CMK (cell line): ENCODE data around the gene DMRTA2.
"Not testable (repeated sequence)": the region's sequence is repeated elsewhere in the genome, so short reads cannot be mapped to it uniquely, and the experiment has no call there.

ENCODE experiments used
- DNase-seq: peaks from one replicate; pipeline ENCODE4 v3.0.0-alpha.2; 2010; ENCODE audit warnings: low read depth

DMRTA2 gene

GRCh38 chr1:50423670-50424000 lies 392 bp upstream of the DMRTA2 start:
- DNase-seq: no peak

- DNase-seq: no peak
Measured at GRCh38 chr1:50422675-50422945, 633 bp downstream of the DMRTA2 start.

- DNase-seq: no peak
Measured at GRCh38 chr1:50421768-50422674, 1.2 kb downstream of the DMRTA2 start.

- DNase-seq: no peak
Measured at GRCh38 chr1:50421366-50421748, 1.9 kb downstream of the DMRTA2 start.

GRCh38 chr1:50420689-50421365 lies 2.4 kb downstream of the DMRTA2 start:
- DNase-seq: no peak

- DNase-seq: no peak
Measured at GRCh38 chr1:50419907-50420677, 3.2 kb downstream of the DMRTA2 start.

- DNase-seq: no peak
Measured at GRCh38 chr1:50419192-50419906, 3.9 kb downstream of the DMRTA2 start.

- DNase-seq: no peak
Measured at GRCh38 chr1:50418600-50419109, 4.6 kb downstream of the DMRTA2 start.

GRCh38 chr1:50417946-50418599 lies 5.2 kb downstream of the DMRTA2 start:
- no peak for DNase-seq

- DNase-seq: no peak
Measured at GRCh38 chr1:50417507-50417906, 5.7 kb downstream of the DMRTA2 start.

- DNase-seq: no peak
Measured at GRCh38 chr1:50416553-50417453, 6.4 kb downstream of the DMRTA2 start.

- no peak for DNase-seq
Measured at GRCh38 chr1:50416150-50416527, 7.1 kb downstream of the DMRTA2 start.

- DNase-seq: no peak
Measured at GRCh38 chr1:50415235-50416149, 7.8 kb downstream of the DMRTA2 start.

GRCh38 chr1:50414853-50415234 lies 8.4 kb downstream of the DMRTA2 start:
- no peak for DNase-seq

GRCh38 chr1:50412813-50413476 lies 10.3 kb downstream of the DMRTA2 start:
- no peak for DNase-seq

- no peak for DNase-seq
Measured at GRCh38 chr1:50405814-50406213, 17.4 kb downstream of the DMRTA2 start.

GRCh38 chr1:50393522-50394120 lies 29.6 kb downstream of the DMRTA2 start:
- DNase-seq: no peak

- not testable (repeated sequence) for DNase-seq
Measured at GRCh38 chr1:50381551-50381950, 41.7 kb downstream of the DMRTA2 start.

GRCh38 chr1:50378770-50379169 lies 44.5 kb downstream of the DMRTA2 start:
- no peak for DNase-seq
